T1000 (cell line): ENCODE data around the gene KRT33B.
"Not testable (repeated sequence)": the region's sequence is repeated elsewhere in the genome, so short reads cannot be mapped to it uniquely, and the experiment has no call there.

ENCODE experiments used
- DNase-seq: peaks from one replicate; lab custom pipeline; 2025; ENCODE audit warnings: mixed read lengths; lab: John Stamatoyannopoulos, UW

Gene KRT33B

GRCh38 chr17:41347869-41348760 lies 21.5 kb downstream of the KRT33B start:
- no peak for DNase-seq

GRCh38 chr17:41346421-41346820 lies 23.2 kb downstream of the KRT33B start:
- not testable (repeated sequence) for DNase-seq

DNA sequence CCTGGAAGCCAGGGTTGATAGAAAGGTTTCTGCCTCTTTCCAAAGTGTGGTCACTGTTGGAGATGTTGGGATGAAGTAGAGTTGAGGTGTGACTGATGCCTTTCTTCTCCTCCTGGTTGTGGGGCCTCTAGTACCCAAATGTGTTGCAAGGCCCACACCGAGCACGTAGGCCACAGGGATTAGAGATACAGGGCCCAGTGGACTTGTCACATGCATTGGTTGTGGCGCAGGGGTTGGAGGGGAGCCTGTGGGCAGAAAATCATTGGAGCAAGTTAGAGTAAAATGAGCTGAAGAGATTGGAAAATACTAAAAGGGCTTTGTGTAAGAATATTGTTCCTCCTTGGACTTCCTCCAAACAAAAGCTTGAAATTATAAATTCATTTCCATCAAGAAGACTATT lies 23.6 kb downstream of the KRT33B start:
- DNase-seq = no peak

GRCh38 chr17:41343029-41343428 lies 26.6 kb downstream of the KRT33B start:
- DNase-seq = no peak

DNA sequence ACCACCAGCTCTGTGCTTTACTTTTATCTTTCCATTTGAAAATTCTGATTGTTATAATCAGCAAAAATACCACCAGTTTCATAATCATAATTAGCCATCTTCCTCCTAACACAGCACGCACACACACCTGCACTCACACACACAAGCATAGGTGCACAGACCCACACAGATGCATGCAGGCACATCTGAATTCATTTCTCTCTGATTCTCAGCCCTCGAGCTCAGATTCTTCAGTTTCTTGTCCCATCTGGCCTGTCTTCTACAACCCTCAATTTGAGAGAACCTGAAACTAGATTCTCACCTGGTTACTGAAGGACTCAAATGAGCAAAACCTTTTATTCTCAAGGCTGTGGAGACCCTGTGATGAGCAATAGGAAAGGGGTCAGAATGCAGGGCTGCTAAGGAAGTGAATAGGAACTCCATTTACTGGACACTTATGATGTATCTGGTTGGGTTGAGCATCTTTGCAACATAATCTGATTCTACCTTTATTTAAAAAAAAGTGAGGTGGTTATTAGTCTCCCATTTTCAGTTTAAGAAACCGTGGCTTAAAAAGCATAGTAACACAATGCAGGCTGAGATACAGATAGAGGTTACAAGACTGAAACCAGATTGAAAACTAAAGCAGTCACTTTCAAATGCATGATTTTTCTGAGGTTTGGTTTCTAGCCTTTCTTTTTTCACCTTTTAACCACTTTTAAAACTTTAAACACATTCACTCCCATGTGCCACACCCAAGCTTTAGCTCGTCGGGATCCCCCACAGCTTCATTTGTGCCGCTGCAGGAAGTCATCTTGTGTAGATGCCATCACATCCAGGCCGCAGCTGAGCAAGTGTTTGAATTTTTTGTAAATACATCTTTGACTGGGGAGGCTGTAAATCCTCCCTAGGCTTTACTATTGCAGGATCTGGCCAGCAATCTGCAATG lies 28.4 kb downstream of the KRT33B start:
- no peak for DNase-seq

DNA sequence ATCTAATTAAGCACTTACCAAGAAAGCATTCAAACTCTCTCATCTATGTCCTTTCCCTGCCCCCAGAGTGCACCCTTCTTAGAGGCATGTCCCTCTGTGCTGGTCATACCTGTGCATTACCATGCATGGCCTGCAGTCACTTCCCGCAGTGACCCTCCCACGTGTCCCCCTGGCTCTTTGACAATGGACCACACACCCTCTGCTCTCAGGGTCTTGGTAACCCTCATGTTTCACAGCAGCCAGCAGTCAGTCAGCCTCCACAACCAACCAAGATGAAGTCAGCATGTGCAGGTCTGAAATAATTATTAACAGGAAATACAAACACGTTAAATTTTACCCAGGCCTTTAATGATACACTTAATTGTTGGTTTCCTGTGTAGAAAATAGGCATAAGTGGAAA lies 29.1 kb downstream of the KRT33B start:
- DNase-seq = no peak

DNA sequence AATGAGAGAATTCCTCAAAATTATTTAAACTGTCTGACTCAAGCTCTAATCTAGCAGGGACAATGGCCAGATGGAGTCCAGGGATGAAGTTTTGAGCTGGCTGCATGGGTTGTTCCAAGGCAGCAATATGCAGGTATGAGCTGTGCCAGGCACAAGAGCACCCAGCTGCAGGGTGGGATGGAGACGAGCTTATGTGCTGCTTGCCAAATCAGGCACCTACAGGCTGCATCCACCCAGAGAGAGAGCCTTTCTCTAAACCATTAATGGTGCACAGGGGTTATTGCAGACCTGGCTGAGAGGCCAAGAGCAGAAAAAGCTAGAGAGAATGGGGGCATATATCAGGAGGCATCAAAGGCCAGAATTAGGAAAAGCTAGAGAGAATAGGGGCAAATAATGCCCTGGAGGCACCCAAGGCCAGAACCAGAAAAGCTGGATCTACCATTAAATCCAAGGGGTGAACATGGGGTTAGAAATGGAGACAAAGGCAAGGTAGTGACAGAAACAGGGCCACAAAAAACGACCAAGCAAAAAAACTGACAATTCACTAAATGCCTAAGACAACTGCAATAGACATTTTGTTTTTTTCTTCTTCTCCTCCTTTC lies 29.9 kb downstream of the KRT33B start:
- DNase-seq = no peak

- DNase-seq = no peak
Observed at GRCh38 chr17:41338961-41339485, 30.6 kb downstream of the KRT33B start.

DNA sequence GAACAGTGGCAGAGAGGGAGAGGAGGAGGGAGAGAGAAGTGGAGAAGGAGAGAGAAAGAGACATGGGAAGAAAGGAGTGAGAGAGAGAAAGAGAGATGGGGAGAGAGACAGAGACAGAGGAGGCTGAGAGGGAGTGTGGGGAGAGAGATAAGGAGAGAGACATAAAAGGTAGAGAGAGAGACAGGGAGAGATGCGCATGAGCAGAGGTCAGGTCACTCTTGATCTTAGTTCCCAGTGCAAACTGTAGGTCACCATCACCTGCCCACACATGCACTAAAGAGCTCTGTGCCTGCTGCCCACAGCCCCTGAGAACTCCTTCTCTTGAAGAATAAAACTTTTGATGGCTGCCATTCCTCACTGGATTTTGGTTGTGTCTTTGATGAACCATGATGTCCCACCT lies 33.9 kb downstream of the KRT33B start:
- no peak for DNase-seq

DNA sequence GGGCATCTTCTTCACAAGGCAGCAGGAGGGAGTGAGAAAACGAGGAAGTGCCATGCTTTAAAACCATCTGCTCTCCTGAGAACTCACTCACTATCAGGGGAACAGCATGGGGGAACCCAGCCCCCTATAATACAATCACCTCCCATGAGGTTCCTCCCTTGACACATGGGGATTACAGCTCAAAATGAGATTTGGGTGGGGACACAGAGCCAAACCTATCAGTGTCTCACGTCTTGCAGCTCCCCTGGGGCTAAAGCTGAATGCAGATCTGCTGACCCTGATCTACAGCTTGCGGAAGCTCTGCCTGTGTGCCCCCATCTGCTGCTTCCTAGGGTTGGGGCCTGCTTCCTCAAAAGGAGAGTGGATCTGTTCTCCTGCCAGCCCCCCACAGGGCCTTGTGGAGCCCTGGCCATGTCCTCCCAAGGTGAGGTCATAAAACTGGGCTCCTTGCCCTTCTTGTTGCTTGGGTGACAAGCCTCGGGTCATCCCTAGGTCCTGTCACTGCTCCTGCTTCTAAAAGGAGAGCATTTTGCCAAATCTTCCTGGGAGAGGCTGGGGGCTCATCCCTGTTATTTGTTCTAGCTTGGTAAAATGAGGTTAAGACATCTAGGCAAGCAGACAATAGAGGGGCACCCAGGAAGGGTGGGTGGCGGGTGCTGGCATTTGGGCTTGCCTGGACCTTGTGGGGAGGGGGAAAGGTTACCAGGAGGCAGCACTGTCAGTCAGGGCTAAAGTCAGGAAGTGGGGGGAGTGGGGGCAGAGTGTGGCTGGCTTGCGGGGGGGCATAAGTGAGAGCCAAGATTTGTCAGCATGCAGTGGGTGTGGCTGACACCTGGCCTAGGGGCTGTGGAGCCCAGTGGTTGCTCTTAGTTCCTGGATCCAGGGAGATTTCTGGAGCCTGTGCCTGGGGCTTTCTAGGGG lies 35.0 kb downstream of the KRT33B start:
- no peak for DNase-seq

- no peak for DNase-seq
Observed at GRCh38 chr17:41333836-41334235, 35.8 kb downstream of the KRT33B start.

DNA sequence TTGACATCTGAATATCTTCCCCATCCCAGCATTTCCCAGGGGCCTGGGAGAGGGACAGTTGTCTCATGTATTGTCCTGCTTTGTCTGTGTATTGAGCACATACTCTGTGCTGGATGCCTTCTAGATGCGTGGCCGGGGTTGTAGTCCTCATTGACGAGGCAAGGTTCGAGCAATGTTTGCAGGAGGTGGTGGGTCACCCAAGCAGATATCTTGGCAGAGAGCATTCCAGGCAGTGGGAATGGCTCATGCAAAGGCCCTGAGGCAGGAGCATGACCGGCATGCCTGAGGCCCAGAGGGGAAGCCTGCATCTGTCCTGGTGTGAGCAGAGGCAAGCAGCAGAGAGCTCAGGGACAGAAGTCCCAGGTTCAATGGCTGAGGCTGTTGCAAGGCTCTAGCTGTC lies 36.5 kb downstream of the KRT33B start:
- no peak for DNase-seq

DNA sequence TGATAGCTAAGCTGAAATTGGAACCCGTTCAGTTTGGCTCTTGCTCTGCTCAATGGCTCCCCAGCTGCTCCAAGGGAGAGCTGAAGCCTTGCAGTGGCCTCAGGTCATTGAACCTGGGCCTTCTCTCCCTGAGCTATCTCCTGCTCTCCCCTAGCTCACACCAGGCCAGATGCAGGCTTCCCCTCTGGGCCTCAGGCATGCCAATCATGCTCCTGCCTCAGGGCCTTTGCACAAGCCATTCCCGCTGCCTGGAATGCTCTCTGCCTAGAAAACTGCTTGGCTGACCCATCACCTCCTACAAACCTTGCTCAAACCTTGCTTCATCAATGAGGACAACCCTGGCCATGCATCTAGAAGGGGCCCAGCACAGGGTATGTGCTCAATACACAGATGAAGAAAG lies 37.4 kb downstream of the KRT33B start:
- no peak for DNase-seq

DNA sequence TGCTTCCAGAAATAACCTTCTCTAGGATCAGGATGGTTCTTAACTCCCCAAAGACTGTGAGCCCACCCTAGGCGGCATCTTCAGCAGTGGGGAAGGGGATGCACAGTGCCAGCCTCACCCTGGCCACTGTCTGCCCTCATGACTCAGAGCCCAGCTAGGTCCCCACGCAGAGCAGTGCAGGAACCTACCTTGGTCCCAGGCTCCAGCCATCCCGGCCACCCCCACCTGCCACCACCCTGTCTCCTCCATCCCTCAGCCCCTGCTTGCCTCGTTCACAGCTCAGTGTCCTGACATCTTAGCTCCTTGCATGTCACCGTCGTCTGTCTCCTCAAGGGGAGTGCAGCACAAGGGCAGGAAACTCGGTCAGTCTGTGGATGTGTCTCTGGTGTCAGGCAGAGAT lies 38.0 kb downstream of the KRT33B start:
- DNase-seq = no peak

GRCh38 chr17:41329279-41329948 lies 40.2 kb downstream of the KRT33B start:
- DNase-seq = peak; percentile 23

DNA sequence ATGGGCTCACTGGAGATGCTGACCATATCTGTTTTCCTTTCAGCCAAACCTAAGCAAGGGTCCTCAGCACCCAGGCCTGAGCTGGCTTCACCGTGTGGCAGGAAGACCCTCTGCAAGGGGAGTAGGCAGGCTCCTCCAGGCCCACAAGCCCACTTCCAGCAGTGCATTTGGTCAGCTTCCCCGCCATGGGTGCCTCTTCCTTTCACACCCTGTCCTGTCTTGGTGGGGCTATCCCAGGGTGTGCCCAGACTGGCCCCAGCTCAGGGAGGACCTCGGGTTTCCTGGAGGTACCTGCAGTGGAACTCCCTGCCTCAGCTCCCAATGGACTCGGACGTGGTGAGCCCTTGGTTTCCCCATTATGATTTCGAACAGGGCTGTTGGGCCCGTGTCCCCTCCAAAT lies 41.4 kb downstream of the KRT33B start:
- DNase-seq = no peak

GRCh38 chr17:41327411-41328120 lies 42.0 kb downstream of the KRT33B start:
- no peak for DNase-seq

DNA sequence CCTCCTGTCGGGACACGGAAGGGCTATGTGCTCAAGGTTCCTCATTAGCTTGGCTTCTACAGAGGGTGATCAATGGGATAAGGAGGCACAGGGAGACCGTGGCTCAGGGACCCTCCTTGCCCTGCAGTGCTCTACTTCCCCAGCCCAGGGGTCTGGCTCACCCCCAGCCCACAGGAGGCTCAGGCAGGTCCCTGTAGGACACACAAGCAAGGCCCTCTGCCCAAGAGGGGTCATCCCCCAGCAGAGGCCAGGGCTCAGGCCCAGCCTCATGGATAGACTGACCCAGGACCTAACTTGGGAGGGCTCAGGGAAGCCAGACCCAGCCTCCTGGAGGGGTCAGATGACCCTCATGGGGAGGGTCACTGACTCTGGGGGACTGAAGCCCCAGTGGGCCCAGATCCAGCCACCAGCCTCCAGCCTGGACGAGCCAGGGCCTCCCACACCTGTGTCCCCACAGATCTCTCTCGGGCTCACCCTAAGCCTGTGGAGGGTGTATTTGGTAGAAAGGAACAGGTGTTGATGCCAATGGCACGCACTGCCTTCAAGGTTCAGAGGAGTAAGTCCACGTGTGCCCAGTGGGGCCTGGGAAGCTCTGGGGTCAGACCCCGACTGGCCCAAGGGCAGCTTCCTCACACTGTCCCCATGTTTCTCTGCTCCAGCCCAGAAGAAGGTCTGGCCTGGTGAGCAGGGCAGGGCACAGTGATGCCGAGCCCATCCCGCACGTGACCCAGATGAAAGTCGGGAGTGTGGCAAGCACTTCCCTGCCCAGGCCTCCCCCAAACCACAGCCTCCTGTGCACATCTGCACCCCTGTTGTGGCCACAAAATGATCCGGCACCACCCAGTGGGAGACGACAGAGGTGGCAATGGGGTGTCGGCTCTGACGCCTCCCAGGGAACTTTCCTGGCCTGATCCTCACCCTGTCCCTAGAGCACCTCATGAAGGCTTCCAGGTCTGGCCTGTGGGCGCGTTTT lies 43.2 kb downstream of the KRT33B start:
- no peak for DNase-seq

DNA sequence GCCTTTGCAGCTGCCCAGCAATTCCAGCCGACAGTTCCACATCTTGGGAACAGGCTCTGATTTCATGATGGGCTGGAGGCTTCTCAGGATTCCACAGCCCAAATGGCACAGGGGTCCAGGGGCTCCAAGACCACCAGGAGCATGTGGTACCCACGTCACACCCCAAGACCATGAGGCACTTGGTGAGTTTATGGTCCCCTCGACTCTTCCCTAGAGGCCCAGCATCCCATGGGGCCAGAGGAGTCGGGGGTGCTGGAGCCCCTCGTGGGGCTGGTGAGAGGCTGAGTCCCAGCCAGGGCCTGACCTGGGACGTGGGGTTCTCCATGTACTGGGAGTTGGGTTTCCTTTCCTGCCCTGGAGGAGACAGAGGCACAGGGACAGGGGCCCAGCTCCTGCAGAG lies 44.0 kb downstream of the KRT33B start:
- no peak for DNase-seq
